ENCODE measurements around the gene CDH13.

Gene CDH13

DNA sequence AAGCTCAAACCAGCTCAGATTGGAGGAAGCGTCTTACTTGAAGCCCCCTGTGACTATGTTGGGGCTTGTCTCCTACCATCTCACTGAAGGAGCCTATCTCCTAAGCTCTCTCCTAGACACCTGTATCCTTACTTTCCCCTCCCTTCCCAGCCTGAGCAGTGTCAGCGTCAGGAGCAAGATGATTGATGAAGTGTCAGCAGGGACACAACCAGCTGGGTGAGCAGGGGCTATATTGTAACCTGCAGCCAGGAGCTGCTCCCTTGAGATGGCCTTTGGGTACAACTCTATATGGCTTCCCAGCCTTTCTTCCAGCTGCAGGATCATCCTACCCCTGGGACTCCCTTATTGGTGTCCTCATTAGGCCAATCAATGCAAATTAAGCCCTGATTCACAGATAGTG is 1097.8 kb downstream of the CDH13 start:
- Histone ChIP-seq H3K27ac (replicated peaks) (no peak overlapping the region), H3K4me3 (replicated peaks; ENCODE audit: insufficient read depth, low read length) (no peak overlapping the region), H3K27me3 (ENCODE audit: insufficient read depth, poor library complexity, severe bottlenecking) (no peaks in the 10 kb centered on the region)
- TF ChIP-seq, protein P1, sequence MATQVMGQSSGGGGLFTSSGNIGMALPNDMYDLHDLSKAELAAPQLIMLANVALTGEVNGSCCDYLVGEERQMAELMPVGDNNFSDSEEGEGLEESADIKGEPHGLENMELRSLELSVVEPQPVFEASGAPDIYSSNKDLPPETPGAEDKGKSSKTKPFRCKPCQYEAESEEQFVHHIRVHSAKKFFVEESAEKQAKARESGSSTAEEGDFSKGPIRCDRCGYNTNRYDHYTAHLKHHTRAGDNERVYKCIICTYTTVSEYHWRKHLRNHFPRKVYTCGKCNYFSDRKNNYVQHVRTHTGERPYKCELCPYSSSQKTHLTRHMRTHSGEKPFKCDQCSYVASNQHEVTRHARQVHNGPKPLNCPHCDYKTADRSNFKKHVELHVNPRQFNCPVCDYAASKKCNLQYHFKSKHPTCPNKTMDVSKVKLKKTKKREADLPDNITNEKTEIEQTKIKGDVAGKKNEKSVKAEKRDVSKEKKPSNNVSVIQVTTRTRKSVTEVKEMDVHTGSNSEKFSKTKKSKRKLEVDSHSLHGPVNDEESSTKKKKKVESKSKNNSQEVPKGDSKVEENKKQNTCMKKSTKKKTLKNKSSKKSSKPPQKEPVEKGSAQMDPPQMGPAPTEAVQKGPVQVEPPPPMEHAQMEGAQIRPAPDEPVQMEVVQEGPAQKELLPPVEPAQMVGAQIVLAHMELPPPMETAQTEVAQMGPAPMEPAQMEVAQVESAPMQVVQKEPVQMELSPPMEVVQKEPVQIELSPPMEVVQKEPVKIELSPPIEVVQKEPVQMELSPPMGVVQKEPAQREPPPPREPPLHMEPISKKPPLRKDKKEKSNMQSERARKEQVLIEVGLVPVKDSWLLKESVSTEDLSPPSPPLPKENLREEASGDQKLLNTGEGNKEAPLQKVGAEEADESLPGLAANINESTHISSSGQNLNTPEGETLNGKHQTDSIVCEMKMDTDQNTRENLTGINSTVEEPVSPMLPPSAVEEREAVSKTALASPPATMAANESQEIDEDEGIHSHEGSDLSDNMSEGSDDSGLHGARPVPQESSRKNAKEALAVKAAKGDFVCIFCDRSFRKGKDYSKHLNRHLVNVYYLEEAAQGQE (IDR thresholded peaks at IDR 0.05; ENCODE audit: insufficient replicate concordance, low read depth): no peak
- TF ChIP-seq CTCF (IDR thresholded peaks at IDR 0.05; ENCODE audit: insufficient read depth, low read length): no peak
- TF ChIP-seq SPI1 (IDR thresholded peaks at IDR 0.05; ENCODE audit: borderline replicate concordance, low read depth): no peak
- TF ChIP-seq POLR2AphosphoS5 (IDR thresholded peaks at IDR 0.05; ENCODE audit: low read depth): no peak
- no peak for TF ChIP-seq GABPA (IDR thresholded peaks at IDR 0.05; ENCODE audit: low read depth)
- DNase-seq (ENCODE audit: low read depth in 1 of 2, low spot score in 1 of 2): no peak

- TF ChIP-seq POLR2AphosphoS5 (IDR thresholded peaks at IDR 0.05; ENCODE audit: low read depth) (no peak), SPI1 (IDR thresholded peaks at IDR 0.05; ENCODE audit: borderline replicate concordance, low read depth) (no peak), CTCF (IDR thresholded peaks at IDR 0.05; ENCODE audit: insufficient read depth, low read length) (no peak), GABPA (IDR thresholded peaks at IDR 0.05; ENCODE audit: low read depth) (no peak)
- TF ChIP-seq, protein P1 (IDR thresholded peaks at IDR 0.05; ENCODE audit: insufficient replicate concordance, low read depth): no peak
Observed at GRCh38 chr16:83725313-83725712, 1098.5 kb downstream of the CDH13 start.

DNA sequence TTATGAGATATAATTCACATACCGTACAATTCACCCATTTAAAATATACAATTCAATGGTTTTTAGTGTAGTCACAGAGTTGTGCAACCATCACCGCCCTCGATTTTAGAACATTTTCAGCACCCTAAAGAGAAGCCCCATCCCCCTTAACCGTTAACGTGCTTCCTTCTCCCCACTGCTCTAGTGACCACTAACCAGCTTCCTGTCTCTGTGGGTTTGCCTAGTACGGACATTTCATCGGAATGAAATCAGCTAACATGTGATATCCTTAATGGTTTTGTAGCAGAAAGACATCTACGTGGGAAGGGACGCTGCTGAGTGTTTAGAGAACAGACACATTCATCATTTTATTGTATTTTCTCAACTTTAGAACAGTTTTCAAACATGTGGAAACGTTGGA is 1100.2 kb downstream of the CDH13 start:
- TF ChIP-seq POLR2AphosphoS5 (IDR thresholded peaks at IDR 0.05; ENCODE audit: low read depth): peak; percentile 59; the same call in 1 of the 2 replicates
- TF ChIP-seq SPI1 (IDR thresholded peaks at IDR 0.05; ENCODE audit: borderline replicate concordance, low read depth): peak; percentile 48; the same call in 1 of the 2 replicates
- no peak for TF ChIP-seq CTCF (IDR thresholded peaks at IDR 0.05; ENCODE audit: insufficient read depth, low read length)
- TF ChIP-seq, protein P1 (IDR thresholded peaks at IDR 0.05; ENCODE audit: insufficient replicate concordance, low read depth): peak; percentile 56
- Histone ChIP-seq H3K4me3 (replicated peaks; ENCODE audit: insufficient read depth, low read length) (peak overlapping the region; percentile 19), H3K27me3 (ENCODE audit: insufficient read depth, poor library complexity, severe bottlenecking) (no peaks in the 10 kb centered on the region), H3K27ac (replicated peaks) (peak overlapping the region; percentile 86)
- DNase-seq (ENCODE audit: low read depth in 1 of 2, low spot score in 1 of 2): peak; percentile 50 to 89

More at GRCh38 chr16:83725313-83725712, 1098.5 kb downstream of the CDH13 start:
- H3K27ac ChIP-seq (replicated peaks): no peak overlapping the region
- no peak for DNase-seq (ENCODE audit: low read depth in 1 of 2, low spot score in 1 of 2)
- no peaks in the 10 kb centered on the region for H3K27me3 ChIP-seq (ENCODE audit: insufficient read depth, poor library complexity, severe bottlenecking)
- no peak overlapping the region for H3K4me3 ChIP-seq (replicated peaks; ENCODE audit: insufficient read depth, low read length)
